CD4-positive, alpha-beta T cell treated with Interferon alpha-2 for 1 hour (primary cell): ENCODE results near the gene LGALS1.

ENCODE experiments used
- DNase-seq, 2 donors: peaks; one replicate each; pipeline ENCODE4 v3.0.0-alpha.2; 2020 to 2022

The LGALS1 gene

DNA sequence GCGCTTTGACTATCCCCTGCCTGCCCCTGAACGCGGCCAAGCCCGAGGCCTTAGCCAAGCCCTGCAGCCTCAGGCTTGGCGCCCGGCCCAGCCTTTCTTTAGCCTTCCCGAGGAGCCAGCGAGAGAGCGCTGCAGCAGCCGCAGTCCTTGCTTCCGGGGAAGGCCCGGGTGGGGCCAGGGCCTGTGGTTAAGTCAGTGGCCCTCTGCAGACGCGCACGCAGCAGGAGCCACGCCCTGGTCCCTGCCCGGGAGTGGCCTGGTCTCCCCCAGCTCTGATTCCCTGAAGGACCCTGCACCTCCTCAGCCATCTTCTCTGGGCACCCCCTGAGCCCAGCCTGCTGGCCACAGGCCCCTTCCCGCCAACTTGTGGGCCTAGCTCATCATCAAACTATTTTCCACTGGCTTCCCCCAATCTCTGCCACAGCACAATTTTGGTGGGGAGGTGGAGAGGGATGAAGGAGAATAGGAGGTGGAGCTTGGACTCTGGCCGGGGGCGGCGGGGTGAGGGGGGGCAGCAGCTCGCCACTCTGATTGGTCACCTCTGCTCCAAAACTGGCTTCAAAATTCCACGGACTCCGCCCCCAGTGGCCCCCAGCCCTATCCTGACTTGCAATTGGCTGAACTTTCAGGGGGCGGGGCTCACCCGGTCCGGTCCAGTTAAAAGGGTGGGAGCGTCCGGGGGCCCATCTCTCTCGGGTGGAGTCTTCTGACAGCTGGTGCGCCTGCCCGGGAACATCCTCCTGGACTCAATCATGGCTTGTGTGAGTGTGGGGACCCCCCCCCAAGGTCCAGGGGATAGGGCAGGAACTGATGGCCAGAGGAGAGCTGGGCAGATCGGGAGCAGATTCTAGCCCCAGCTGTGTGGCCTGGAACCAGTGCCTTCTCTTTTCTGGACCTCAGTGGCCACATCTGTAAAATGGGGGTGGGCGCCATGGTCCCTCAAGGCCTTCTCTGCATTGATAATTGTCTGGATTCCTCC lies at the start of gene LGALS1:
TSS of gene LGALS1 (plus strand) at position 686 of the 979 bp plus-strand sequence. CDS start at position 753, 67 bp downstream.
- DNase-seq: peak; percentile 73 to 74

- DNase-seq: no peak
Measured at GRCh38 chr22:37625737-37626136, 49.7 kb upstream of the LGALS1 start.

GRCh38 chr22:37626144-37626543 lies 49.3 kb upstream of the LGALS1 start:
- no peak for DNase-seq

GRCh38 chr22:37626556-37627075 lies 48.8 kb upstream of the LGALS1 start:
- DNase-seq: no peak

DNA sequence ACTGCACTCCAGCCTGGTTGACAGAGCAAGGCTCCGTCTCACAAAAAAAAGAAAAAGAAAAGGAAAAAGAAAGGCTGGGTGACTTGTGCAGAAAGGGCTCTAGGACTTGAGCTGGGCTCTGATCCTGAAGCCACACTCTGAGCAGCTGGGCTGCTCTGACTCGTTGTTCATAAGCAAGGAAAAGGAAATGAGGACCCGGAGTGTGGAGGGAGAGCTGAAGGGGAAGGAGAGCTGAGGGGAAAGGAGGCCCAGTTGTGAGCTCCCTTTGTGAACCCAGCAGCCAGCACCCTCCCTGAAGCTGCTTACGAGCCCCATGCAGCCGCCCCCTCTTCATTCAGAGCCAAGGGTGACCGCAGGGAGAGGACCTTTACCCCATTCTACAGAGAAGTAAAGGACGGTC lies 48.3 kb upstream of the LGALS1 start:
- no peak for DNase-seq

- DNase-seq: peak; percentile 54 to 67
Measured at GRCh38 chr22:37627545-37627944, 47.9 kb upstream of the LGALS1 start.

- DNase-seq: no peak
Measured at GRCh38 chr22:37628830-37629229, 46.6 kb upstream of the LGALS1 start.

GRCh38 chr22:37629928-37630327 lies 45.5 kb upstream of the LGALS1 start:
- DNase-seq: no peak

GRCh38 chr22:37630839-37631435 lies 44.5 kb upstream of the LGALS1 start:
- DNase-seq: no peak

DNA sequence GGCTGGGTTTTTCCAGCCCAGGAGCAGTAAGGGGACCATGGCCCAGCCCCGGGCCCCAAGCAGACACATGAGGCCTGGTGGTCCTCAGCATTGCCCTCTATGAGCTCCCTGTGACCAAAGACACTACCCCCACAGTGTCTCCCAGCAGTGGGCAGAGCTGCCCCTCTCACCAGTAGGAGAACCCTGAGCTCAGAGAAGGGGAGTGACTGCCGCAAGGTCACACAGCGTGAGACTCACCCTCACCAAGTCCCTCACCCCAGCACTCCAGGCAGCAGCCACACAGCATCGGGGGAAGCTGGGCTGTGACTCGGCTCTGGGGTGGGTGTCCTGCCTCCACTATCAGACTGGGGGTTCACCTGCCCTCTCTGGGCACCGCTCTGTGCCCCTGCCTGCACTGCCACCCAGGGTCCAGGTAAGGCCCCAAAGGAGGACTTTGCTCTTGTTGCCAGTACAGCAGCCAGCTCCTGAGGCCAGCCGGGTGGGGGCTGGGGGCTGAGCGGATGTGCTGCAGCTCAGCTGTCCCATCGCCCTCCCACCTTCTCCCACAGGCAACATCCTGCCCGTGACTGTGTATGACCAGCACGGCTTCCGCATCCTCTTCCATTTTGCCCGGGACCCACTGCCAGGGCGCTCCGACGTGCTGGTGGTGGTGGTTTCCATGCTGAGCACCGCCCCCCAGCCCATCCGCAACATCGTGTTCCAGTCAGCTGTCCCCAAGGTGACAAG lies 43.8 kb upstream of the LGALS1 start:
- DNase-seq: peak; percentile 17 to 46

DNA sequence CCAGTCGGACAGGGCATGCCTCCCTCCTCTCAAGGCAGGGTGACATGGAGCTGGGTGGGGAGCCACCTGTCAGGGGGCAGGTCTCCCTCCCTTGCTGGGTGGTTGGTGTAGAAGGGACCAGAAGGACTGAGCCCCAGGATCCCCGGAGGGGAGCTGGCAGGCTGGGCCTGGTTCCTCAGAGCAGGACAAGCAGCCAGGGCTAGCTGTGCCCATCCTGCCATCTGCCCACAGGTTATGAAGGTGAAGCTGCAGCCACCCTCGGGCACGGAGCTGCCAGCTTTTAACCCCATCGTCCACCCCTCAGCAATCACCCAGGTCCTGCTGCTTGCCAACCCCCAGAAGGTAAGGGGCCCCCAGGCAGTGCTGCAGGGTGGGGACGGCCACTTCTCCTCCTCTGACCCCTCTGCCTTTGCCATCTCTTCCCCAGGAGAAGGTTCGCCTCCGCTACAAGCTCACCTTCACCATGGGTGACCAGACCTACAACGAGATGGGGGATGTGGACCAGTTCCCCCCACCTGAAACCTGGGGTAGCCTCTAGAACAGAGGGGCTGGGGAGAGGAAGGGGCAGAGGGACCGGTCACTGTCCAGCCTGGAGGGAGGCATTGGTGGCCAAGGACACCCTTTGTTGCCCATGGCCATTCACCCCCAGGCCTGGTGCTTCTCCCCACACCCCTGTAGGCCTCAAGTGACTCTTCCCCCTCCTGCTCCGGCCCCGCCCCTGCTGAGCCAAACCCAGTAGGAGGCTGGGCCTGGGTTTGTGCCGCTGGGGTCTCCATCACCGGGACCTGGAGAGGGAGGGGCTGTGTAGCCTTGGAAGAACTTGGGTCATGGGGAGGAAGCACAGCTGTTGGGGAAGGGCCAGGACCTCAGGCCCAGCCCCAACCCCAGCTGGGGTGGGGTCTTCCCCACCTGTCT lies 43.0 kb upstream of the LGALS1 start:
- DNase-seq: no peak

DNA sequence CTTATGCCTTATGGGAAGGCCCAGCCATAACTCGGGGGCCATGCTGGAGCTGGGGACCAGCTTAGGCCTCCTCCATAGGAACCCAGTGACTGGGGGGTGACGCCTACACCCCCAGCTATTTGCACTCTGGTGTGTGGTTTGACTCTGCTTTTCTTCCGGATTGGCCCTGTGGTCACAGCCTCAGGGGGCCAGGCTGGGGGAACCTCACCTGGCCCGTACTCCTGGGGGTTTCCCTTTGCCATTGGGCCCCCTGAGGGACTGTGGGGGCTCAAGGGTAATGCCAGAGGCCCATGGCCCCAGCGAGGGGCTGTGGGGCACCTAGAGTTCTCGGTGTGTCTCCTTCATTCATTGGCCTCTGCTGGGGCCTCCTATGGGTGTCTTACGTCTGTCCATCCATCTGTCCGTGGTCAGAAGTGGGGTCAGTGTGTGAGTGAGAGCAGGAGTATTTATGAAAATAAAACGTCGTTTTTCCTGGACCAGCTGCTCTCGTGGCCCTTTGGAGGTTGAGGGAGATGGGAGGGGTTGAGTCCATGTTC lies 42.3 kb upstream of the LGALS1 start:
- DNase-seq: peak; percentile 40 to 68

DNA sequence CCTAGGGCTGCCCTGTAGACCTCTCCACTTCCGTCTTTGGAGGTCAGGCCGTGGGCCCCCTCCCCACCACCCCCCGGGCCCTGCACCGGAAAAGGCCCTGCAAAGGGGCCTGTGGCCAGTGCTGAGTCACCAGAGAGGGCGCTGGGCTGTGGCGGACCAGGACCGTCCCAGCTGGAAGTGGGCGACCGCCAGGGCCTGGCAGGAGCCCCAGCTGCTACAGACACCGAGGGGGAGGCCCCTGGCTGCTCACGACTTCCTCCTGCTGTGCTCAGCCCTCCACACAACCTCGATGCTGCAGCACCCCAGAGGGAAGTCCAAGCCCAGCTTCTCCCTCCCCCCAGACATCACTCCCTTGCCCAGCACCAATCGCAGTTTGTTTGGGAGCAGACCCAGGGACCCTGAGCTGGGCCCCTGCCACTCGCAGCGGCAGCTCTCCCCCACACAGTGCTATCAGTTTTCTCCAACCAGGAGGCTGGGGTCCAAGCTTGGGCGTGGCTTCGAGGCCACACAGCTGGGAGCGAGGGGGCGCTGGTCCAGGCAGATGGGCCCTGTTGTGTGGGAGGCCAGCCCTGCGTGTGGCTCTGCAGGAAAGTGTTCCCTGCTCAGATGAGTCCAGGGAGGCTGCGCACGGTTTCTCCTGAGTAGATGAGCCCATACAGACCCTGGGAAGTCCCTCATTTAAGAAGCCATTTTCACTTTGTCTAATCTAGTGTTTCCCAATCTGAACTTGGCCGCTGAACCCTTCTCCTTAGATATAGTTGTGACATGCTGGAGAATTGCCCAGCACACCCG lies 41.6 kb upstream of the LGALS1 start:
- peak; percentile 65 to 67 for DNase-seq

- peak in 1 of 2 donors; percentile 41 for DNase-seq
Measured at GRCh38 chr22:37634417-37634924, 41.0 kb upstream of the LGALS1 start.

- DNase-seq: no peak
Measured at GRCh38 chr22:37635157-37635556, 40.3 kb upstream of the LGALS1 start.

- DNase-seq: no peak
Measured at GRCh38 chr22:37636186-37636948, 39.1 kb upstream of the LGALS1 start.

DNA sequence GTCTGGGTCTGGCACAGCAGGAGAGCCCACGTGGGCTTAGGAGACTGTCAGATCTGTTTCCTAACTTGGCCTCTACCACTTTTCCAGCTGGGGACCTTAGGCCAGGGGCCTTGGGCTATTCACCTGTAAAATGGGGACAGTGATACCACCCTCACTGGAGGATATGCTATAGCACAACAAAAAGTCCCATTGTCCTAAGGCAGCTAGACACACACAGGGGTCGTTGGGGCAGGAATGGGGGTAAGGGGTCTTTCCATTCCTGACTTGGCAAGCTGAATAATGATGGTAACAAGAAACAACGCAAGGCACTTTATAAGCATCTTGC lies 38.5 kb upstream of the LGALS1 start:
- no peak for DNase-seq

GRCh38 chr22:37638391-37639069 lies 36.9 kb upstream of the LGALS1 start:
- peak in 1 of 2 donors; percentile 50 for DNase-seq

- peak; percentile 24 to 71 for DNase-seq
Measured at GRCh38 chr22:37639070-37639760, 36.2 kb upstream of the LGALS1 start, which contains the start of gene SH3BP1. TSS of gene SH3BP1 (plus strand) at chr22:37639669. CDS start at chr22:37639788, 119 bp downstream.
